Measurements from ENCODE around the gene MYO7B.

DNA sequence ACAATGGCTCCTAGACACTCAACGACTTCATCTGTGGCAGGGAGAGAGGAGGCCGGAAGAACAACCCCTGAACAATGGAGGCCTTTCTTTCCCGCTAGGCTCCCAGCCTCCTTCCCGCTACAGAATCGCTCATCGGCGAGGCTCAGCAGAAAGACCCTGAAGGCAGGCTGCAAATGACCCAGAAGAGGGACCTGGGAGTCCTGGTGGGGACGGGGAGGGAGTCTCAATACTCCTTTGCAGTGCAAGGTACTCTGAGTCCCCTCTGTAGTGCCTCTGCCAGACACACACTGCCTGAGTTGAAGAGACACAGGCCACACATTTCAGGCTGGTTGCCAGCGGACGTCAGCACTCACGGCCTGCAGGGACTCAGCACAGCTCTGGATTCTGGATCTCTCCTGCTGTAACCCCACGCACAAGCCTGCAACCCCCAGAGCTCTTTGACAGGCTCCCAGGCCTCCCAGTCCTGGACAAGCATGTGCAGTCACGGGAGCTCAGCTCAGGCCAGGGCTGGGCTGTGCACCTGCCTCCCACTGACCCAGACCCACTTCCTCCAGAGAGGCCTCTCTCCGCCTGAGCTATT is 116.6 kb downstream of the MYO7B start:
- TF ChIP-seq, protein P1, sequence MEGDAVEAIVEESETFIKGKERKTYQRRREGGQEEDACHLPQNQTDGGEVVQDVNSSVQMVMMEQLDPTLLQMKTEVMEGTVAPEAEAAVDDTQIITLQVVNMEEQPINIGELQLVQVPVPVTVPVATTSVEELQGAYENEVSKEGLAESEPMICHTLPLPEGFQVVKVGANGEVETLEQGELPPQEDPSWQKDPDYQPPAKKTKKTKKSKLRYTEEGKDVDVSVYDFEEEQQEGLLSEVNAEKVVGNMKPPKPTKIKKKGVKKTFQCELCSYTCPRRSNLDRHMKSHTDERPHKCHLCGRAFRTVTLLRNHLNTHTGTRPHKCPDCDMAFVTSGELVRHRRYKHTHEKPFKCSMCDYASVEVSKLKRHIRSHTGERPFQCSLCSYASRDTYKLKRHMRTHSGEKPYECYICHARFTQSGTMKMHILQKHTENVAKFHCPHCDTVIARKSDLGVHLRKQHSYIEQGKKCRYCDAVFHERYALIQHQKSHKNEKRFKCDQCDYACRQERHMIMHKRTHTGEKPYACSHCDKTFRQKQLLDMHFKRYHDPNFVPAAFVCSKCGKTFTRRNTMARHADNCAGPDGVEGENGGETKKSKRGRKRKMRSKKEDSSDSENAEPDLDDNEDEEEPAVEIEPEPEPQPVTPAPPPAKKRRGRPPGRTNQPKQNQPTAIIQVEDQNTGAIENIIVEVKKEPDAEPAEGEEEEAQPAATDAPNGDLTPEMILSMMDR (IDR thresholded peaks at IDR 0.05), result no peak
- TF ChIP-seq POLR2A (IDR thresholded peaks at IDR 0.05), result no peak
- peak; percentile 61 to 86 (median 67) for TF ChIP-seq POLR2AphosphoS5 (IDR thresholded peaks at IDR 0.05)
- peak; percentile 96 for TF ChIP-seq EP300 (IDR thresholded peaks at IDR 0.05)

All from stomach (tissue), 4 donors.